Smooth muscle cell (in vitro differentiated cells): Measurements from ENCODE around the gene PCNT. TPM values are rescaled to one million over a fixed set of nuclear protein-coding genes. Genes with fewer than 3 reads are reported as not detected.

Experiments used
- DNase-seq: peaks from one replicate; lab custom pipeline; 2025; ENCODE audit not compliant: unreplicated experiment; lab: John Stamatoyannopoulos, UW
- H2AFZ ChIP-seq: fragments of 200-600 bp; sonication (generic); 2 replicates; pipeline ENCODE4 v1.6.0; 2016; ENCODE audit warnings: antibody characterized with exemption, low read depth, mild to moderate bottlenecking
- H3F3A ChIP-seq: fragments of 200-600 bp; sonication (generic); 2 replicates; pipeline ENCODE4 v1.6.0; 2017; ENCODE audit warnings: antibody characterized with exemption, low read depth
- H3K27ac ChIP-seq: fragments of 200-600 bp; sonication (generic); 2 replicates; pipeline ENCODE4 v1.5.1; 2016; ENCODE audit warnings: low read depth, mild to moderate bottlenecking
- H3K27me3 ChIP-seq: fragments of 200-600 bp; sonication (generic); 2 replicates; pipeline ENCODE4 v1.6.1; 2016; ENCODE audit warnings: low read depth, mild to moderate bottlenecking
- H3K36me3 ChIP-seq: fragments of 200-600 bp; sonication (generic); 2 replicates; pipeline ENCODE4 v1.5.1; 2016; ENCODE audit warnings: low read depth
- H3K4me1 ChIP-seq: fragments of 200-600 bp; sonication (generic); 2 replicates; pipeline ENCODE4 v1.5.1; 2016; ENCODE audit warnings: low read depth
- H3K4me2 ChIP-seq: fragments of 200-600 bp; sonication (generic); 2 replicates; pipeline ENCODE4 v1.6.0; 2016; ENCODE audit warnings: mild to moderate bottlenecking
- H3K4me3 ChIP-seq: fragments of 200-600 bp; sonication (generic); 2 replicates; pipeline ENCODE4 v1.5.1; 2016; ENCODE audit warnings: mild to moderate bottlenecking
- H3K79me2 ChIP-seq: fragments of 200-600 bp; sonication (generic); 2 replicates; pipeline ENCODE4 v1.6.0; 2016; ENCODE audit warnings: low read depth, mild to moderate bottlenecking
- H3K9ac ChIP-seq: fragments of 200-600 bp; sonication (generic); 2 replicates; pipeline ENCODE4 v1.6.0; 2016; ENCODE audit warnings: low read depth
- H3K9me3 ChIP-seq: fragments of 200-600 bp; sonication (generic); replicated peaks from 2 replicates; pipeline ENCODE4 v1.5.1; 2016; ENCODE audit warnings: low read depth
- H4K20me1 ChIP-seq: fragments of 200-600 bp; sonication (generic); 2 replicates; pipeline ENCODE4 v1.6.0; 2016; ENCODE audit warnings: low read depth
- CTCF ChIP-seq: fragments of 200-600 bp; sonication (generic); IDR thresholded peaks from 2 replicates; pipeline ENCODE4 v1.5.1; 2017; ENCODE audit warnings: borderline replicate concordance, mild to moderate bottlenecking, antibody characterized with exemption; ENCODE audit not compliant: insufficient read depth, poor library complexity, severe bottlenecking
- WGBS: methylation state at CpG from one replicate; pipeline ENCODE4 v1.1.7; 2016; ENCODE audit warnings: low lambda C conversion rate; 5-methylcytosine and 5-hydroxymethylcytosine counted together
- polyA plus RNA-seq: library from polyadenylated mRNA; unstranded; fragments of >200 nt; fragmentation: Nextera tagmentation; extraction: Ambion mirVana; gene quantifications from 2 replicates; pipeline ENCODE4 v1.2.1, GENCODE V29; 2016
- total RNA-seq: library from RNA; depleted of rRNA; stranded (reverse); fragments of >200 nt; gene quantifications from 2 replicates; pipeline ENCODE4 v1.2.3, GENCODE V29; 2014

The PCNT gene
- total and polyA plus RNA-seq, 2 experiments from 2014 or later: 9.3 to 10.8 TPM

- no peaks in the 10 kb centered on the region for H3K9me3 ChIP-seq
Measured at GRCh38 chr21:46438241-46438640, 114.3 kb downstream of the PCNT start.

GRCh38 chr21:46439906-46440305 is 116.0 kb downstream of the PCNT start:
- no peak overlapping the region for H3K27ac ChIP-seq
- no peaks in the 10 kb centered on the region for H3K4me1 ChIP-seq
- H3K79me2 ChIP-seq: no peaks in the 10 kb centered on the region
- no peak overlapping the region for H2AFZ ChIP-seq
- H3K9ac ChIP-seq: no peak overlapping the region
- H4K20me1 ChIP-seq: no peaks in the 10 kb centered on the region
- no peak overlapping the region for H3K4me3 ChIP-seq
- H3K36me3 ChIP-seq: peaks cover 3% of the 10 kb centered on the region
- H3K27me3 ChIP-seq: no peaks in the 10 kb centered on the region
- H3K9me3 ChIP-seq: no peaks in the 10 kb centered on the region
- TF ChIP-seq CTCF: no peak
- WGBS: 95% methylated on average over 18 of the region's 18 CpGs
- no peak overlapping the region for H3K4me2 ChIP-seq
- no peaks in the 10 kb centered on the region for H3F3A ChIP-seq
- DNase-seq: no peak

More at GRCh38 chr21:46438241-46438640, 114.3 kb downstream of the PCNT start:
- no peaks in the 10 kb centered on the region for H4K20me1 ChIP-seq
- H3K36me3 ChIP-seq: peaks cover 3% of the 10 kb centered on the region
- no peaks in the 10 kb centered on the region for H3F3A ChIP-seq
- no peak for DNase-seq
- no peak overlapping the region for H3K9ac ChIP-seq
- no peaks in the 10 kb centered on the region for H3K4me1 ChIP-seq
- no peaks in the 10 kb centered on the region for H3K27me3 ChIP-seq
- no peak for TF ChIP-seq CTCF
- no peak overlapping the region for H3K4me2 ChIP-seq
- no peak overlapping the region for H3K4me3 ChIP-seq
- H3K27ac ChIP-seq: no peak overlapping the region
- no peaks in the 10 kb centered on the region for H3K79me2 ChIP-seq
- 98% methylated on average over 11 of the region's 11 CpGs for WGBS
- no peak overlapping the region for H2AFZ ChIP-seq

- Histone ChIP-seq H2AFZ (no peak overlapping the region), H4K20me1 (no peaks in the 10 kb centered on the region), H3K27ac (no peak overlapping the region), H3K27me3 (no peaks in the 10 kb centered on the region), H3K4me2 (no peak overlapping the region), H3F3A (no peaks in the 10 kb centered on the region), H3K79me2 (no peaks in the 10 kb centered on the region), H3K4me1 (no peaks in the 10 kb centered on the region), H3K36me3 (peaks cover 3% of the 10 kb centered on the region), H3K9ac (no peak overlapping the region), H3K4me3 (no peak overlapping the region), H3K9me3 (no peaks in the 10 kb centered on the region)
- no peak for DNase-seq
- WGBS: 99% methylated on average over 14 of the region's 14 CpGs
- TF ChIP-seq CTCF: no peak
Measured at GRCh38 chr21:46441331-46441730, 117.4 kb downstream of the PCNT start.

GRCh38 chr21:46441961-46442498 is 118.1 kb downstream of the PCNT start:
- Histone ChIP-seq H2AFZ (no peak overlapping the region), H3K9ac (no peak overlapping the region), H3K9me3 (no peaks in the 10 kb centered on the region), H3K4me1 (no peaks in the 10 kb centered on the region), H4K20me1 (no peaks in the 10 kb centered on the region), H3K79me2 (no peaks in the 10 kb centered on the region), H3K27me3 (no peaks in the 10 kb centered on the region), H3K27ac (no peak overlapping the region), H3F3A (no peaks in the 10 kb centered on the region), H3K36me3 (peaks cover 3% of the 10 kb centered on the region), H3K4me3 (no peak overlapping the region), H3K4me2 (no peak overlapping the region)
- DNase-seq: no peak
- 94% methylated on average over 23 of the region's 23 CpGs for WGBS
- TF ChIP-seq CTCF: no peak
